GM10248 (cell line): ENCODE data around the gene CA12.

Experiments
- CTCF ChIA-PET: fragments of 300-600 bp; sonication (Branson Sonifier 250); formaldehyde crosslinking; extraction: SDS; loops from one replicate; lab custom pipeline; 2021; ENCODE audit warnings: antibody characterized with exemption; lab: Yijun Ruan, JAX
- POLR2A ChIA-PET: fragments of 350-650 bp; sonication (Branson Sonifier 250); formaldehyde crosslinking; extraction: SDS; loops from one replicate; lab custom pipeline; 2020; ENCODE audit warnings: antibody characterized with exemption; lab: Yijun Ruan, JAX
- DNase-seq: peaks from one replicate; pipeline ENCODE4 v3.0.0; 2012; ENCODE audit errors: extremely low spot score
- TF ChIP-seq, protein P1 (sequence below): IDR thresholded peaks from 2 replicates; pipeline ENCODE4 v1.5.1; 2012; ENCODE audit warnings: mild to moderate bottlenecking, low read depth; ENCODE audit errors: extremely low read depth, missing control alignments, control extremely low read depth

Gene CA12

DNA sequence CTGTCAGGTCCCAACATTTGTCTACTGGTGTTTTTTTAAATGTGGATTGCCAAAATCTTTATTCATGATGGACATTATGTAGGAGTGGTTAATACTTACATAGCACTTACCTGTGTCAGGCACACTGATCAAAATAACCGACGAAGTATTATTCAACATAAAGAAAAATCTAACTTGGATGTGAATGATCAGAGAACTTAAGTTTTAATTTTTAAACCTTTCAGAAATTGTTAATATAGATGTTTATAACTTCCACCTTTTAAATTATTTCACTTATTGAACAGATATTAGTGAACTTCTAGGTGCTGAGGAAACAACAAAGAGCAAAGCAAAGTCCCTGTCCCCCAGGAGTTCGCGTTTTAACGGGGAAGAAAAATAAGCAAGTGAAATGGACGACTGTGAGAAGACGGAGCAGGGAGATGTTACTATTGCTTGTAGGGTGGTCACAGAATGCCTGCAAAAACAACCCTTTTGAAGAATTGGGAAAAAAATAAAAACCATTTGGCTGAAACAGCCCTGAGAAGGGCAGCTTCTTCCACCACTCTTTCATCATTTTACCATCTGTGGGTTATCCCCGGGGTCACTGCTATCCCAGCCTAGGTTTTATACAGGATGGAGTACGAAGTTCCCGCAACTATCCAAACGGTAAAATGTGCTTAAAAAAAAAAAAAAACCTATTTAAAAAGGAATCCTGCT lies 105.2 kb downstream of the CA12 start:
- ChIA-PET CTCF (interaction anchor here (1.2 to 1.4 kb wide), 2 partner anchors 14 to 86 kb away, joined by 3 to 4 read pairs; no protein-coding TSS in a partner anchor), POLR2A (no interaction called here)
- no peak for DNase-seq
- TF ChIP-seq, protein P1, sequence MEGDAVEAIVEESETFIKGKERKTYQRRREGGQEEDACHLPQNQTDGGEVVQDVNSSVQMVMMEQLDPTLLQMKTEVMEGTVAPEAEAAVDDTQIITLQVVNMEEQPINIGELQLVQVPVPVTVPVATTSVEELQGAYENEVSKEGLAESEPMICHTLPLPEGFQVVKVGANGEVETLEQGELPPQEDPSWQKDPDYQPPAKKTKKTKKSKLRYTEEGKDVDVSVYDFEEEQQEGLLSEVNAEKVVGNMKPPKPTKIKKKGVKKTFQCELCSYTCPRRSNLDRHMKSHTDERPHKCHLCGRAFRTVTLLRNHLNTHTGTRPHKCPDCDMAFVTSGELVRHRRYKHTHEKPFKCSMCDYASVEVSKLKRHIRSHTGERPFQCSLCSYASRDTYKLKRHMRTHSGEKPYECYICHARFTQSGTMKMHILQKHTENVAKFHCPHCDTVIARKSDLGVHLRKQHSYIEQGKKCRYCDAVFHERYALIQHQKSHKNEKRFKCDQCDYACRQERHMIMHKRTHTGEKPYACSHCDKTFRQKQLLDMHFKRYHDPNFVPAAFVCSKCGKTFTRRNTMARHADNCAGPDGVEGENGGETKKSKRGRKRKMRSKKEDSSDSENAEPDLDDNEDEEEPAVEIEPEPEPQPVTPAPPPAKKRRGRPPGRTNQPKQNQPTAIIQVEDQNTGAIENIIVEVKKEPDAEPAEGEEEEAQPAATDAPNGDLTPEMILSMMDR = no peak

DNA sequence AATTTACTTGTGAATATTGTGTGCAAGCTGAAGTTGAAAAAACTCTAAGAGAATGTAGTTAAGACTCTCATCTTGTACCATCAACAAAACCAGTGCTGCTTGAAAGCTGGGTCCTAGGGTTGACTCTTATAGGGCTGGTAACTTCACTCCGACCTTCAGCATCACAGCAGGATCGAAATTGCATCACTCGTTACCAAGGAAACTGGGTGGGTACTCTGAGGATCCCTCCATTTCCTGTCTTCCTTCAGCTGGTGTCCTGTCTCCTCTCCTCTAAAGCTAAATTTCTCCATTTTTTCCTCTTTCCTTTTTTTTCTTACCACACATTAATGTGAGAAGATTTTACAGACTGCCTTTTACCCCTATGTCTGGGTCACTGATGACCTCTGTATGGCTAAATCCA lies 107.2 kb downstream of the CA12 start:
- POLR2A ChIA-PET = no interaction called here
- TF ChIP-seq, protein P1 = no peak
- CTCF ChIA-PET = interaction anchor here (1.0 kb wide), 1 partner anchor 78 kb away, joined by 3 read pairs; no protein-coding TSS in a partner anchor
- DNase-seq = no peak
